ENCODE measurements around the gene LAPTM5.

DNA sequence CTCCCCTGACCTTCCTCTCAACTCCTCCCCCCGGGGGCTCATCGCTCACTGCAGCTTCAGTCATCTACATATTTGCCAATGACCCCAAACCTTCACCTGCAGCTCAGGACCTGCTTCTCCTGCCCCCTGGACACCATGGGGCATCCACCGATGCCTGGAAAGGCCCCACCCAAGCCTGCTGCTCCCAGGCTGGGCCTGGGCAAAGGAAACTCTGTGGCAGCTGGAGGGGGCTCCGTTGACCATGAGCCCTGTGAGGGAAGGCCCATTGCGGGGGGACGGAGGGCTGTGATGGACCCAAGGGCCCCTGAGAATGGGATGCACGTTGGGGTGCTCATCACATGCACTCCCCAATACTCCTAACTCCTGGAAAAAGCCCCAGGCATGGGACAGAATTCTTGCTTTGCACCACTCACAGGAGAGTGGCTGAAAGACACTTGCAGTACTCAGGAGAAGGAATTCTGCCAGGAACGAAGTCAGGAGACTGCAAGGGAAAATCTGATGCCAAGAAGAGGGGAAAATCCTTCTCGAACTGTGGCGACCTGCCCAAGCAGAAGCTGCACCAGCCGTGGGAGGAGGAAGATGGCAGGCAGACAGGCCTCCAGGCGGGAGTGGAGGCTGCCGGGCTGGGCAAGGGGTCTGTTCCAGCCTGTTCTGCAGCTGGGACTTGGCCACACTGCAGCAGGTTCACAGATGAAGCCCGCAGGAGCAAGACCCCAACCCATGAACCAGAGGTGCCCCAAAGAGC, 52.6 kb downstream of the LAPTM5 start:
- TF ChIP-seq, protein P1, sequence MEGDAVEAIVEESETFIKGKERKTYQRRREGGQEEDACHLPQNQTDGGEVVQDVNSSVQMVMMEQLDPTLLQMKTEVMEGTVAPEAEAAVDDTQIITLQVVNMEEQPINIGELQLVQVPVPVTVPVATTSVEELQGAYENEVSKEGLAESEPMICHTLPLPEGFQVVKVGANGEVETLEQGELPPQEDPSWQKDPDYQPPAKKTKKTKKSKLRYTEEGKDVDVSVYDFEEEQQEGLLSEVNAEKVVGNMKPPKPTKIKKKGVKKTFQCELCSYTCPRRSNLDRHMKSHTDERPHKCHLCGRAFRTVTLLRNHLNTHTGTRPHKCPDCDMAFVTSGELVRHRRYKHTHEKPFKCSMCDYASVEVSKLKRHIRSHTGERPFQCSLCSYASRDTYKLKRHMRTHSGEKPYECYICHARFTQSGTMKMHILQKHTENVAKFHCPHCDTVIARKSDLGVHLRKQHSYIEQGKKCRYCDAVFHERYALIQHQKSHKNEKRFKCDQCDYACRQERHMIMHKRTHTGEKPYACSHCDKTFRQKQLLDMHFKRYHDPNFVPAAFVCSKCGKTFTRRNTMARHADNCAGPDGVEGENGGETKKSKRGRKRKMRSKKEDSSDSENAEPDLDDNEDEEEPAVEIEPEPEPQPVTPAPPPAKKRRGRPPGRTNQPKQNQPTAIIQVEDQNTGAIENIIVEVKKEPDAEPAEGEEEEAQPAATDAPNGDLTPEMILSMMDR (IDR thresholded peaks at IDR 0.05 in 8 of 11, conservative IDR thresholded peaks at IDR 0.05 in 3 of 11), result no peak
- TF ChIP-seq POLR2AphosphoS5 (IDR thresholded peaks at IDR 0.05) (no peak), POLR2A (IDR thresholded peaks at IDR 0.05) (no peak)

Data from spleen (tissue), 7 donors.